HG03045 (cell line): ENCODE data around the gene IGSF8.
"Not testable (repeated sequence)": the region's sequence is repeated elsewhere in the genome, so short reads cannot be mapped to it uniquely, and the experiment has no call there.

Experiments
- ATAC-seq: cut with Tn5 transposase; IDR thresholded peaks from one replicate; pipeline ENCODE4 v1.9.1; 2021; ENCODE audit warnings: mild to moderate bottlenecking, moderate library complexity; ENCODE audit not compliant: unreplicated experiment

The IGSF8 gene

DNA sequence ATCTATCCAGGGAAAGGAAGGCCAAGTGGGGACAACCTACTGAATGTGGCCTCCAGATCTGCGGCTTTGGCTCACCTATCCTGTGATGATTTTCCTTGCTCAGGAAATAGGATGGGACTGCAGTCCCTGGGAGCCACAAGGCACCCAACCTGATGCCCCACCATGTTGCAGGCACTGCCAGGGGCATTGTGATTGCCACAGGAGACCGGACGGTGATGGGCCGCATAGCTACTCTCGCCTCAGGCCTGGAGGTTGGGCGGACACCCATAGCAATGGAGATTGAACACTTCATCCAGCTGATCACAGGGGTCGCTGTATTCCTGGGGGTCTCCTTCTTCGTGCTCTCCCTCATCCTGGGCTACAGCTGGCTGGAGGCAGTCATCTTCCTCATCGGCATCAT is 29.0 kb upstream of the IGSF8 start:
- no peak for ATAC-seq

DNA sequence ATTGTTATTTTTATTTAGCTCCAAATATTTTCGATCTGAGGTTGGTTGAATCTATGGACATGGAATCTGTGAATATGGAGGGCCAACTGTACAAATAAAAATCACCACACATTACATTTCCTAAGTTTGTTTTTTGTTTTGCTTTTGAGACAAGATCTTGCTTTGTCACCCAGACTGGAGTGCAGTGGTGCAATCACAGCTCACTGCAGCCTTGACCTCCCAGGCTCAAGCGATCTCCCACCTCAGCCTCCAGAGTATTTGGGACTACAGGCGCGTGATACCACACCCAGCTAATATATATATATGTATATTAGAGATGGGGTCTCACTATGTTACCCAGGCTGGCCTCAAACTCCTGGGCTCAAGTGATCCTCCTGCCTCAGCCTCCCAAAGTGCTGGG is 27.9 kb upstream of the IGSF8 start:
- ATAC-seq, result not testable (repeated sequence)

DNA sequence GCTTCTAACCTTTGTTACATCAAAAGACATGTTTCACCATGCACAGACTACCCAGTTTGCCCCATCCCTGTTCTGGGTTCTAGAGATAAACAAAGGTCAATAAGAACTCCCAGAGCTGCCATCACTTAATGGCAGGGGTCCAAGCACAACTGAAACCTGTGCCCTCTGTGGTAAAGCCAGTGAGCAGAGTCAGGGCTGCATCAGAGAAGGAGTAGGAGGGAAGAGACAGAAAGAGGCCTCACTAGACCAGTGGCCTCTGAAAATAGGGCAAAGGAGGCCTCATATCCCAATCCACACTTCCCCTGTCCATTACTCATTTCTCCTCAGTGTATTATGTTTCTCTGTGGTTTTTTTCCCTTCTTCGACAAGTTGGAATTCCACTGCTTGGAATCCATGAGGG is 27.3 kb upstream of the IGSF8 start:
- ATAC-seq, result no peak

DNA sequence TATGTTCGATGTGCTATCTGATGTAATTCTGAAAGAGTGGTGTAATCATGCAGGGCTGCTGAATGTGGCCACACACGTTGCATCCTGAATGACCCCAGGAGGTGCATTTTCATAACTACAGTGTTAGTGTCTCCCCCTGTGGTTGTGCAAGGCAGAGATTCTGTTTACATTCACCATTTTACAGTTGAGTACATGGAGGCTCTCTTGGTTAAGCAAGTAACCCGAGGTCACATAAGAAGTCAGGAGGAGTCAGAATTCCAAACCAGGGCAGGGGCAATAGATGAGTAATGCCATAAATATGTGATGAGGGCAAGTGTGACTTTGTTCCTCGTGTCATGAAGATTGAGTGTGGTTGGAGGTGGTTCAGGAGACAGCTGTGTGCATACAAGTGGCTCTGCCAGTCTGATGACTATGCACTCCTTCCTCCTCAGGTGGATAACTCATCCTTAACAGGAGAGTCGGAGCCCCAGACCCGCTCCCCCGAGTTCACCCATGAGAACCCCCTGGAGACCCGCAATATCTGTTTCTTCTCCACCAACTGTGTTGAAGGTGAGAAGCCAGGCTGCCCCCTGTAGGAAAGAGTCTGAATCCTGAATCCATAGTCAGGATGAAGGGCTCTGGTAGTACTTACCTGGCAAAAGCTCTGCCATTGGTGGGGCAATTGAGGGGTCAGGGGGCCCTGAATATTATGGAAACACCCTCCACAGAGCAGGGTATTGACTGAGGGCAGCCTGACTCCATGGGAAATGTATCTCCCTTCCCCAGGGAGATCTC is 26.5 kb upstream of the IGSF8 start:
- ATAC-seq, result no peak

DNA sequence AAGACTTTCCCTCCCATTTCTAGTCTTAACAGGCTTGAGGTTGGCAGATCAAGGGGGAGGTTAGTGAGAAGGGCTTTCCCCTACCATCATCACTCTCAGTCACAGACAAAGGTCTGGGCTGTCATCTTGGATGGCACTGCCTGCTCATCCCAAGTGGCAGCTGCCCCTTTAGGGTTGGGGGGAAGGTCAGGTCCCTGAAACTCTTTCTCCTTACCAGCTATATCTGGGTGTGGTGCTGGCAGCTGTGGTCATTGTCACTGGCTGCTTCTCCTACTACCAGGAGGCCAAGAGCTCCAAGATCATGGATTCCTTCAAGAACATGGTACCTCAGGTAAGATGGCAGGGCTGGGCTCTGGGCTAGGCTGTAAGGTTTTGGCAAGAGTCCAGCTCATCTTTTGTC is 25.3 kb upstream of the IGSF8 start:
- ATAC-seq, result no peak

DNA sequence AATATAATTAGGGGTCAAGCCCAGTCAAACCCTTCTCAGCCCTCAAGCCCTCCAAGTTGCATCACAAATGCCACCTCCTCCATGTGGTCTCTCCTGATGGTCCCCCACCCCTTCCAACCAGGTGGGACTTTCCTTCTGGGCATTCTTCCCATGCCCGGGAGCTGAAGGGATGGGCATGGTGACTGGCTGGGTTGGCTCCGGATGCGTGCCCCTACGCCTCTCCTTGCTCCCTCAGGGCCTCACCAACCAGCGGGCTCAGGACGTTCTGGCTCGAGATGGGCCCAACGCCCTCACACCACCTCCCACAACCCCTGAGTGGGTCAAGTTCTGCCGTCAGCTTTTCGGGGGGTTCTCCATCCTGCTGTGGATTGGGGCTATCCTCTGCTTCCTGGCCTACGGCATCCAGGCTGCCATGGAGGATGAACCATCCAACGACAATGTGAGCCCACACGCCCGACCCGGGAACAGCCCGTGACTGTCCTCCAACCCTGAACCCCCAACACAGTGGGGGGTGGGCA is 24.6 kb upstream of the IGSF8 start:
- ATAC-seq, result no peak

DNA sequence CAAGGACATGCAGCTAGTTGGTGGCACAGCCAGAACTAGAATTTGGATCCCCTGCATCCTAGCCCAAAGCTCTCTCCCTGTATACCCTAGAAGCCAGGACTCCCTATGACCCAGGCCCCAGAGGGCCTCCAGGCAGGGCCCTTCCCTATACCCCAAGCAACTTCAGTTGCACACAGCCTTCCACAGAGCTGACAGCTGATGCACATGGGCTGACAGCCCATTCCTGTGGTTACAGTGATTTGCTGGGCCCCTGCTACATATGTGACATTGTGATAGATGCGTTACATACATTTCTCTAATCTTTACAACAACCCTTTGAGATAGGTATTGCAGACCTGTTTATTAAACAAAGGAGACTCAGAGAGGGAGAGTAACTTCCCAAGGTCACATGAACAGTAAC is 23.0 kb upstream of the IGSF8 start:
- no peak for ATAC-seq

DNA sequence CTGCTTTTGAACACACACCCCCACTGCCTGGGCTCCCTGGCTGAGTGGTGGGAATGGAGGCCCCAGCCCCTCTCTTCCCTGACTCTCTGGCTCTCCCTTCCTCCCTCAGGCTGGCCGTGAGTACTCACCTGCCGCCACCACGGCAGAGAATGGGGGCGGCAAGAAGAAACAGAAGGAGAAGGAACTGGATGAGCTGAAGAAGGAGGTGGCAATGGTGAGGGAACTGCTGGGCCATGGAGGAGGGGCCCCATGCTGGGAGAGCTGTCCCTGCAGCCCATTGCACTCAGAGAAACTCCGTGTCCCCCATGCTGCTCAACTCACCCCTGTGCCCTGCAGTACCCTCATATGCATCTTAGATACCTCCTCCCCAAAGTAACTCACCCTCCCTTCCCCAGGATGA is 22.4 kb upstream of the IGSF8 start:
- ATAC-seq, result no peak

DNA sequence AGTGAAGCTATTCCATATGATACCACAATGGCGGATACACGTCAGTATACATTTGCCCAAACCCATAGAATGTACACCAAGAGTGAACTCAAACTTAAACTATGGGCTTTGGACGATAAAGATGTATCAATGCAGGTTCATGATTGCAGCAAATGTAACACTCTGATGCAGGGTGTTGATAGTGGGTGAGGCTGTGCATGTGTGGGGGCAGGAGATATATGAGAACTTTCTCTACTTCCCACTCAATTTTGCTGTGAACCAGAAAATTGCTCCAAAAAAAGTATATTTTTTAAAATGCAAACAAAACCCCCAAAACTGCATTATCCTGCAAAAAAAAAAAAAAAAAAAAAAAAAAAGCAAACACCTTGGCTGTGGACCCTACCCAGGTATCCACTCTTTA is 20.5 kb upstream of the IGSF8 start:
- no peak for ATAC-seq

DNA sequence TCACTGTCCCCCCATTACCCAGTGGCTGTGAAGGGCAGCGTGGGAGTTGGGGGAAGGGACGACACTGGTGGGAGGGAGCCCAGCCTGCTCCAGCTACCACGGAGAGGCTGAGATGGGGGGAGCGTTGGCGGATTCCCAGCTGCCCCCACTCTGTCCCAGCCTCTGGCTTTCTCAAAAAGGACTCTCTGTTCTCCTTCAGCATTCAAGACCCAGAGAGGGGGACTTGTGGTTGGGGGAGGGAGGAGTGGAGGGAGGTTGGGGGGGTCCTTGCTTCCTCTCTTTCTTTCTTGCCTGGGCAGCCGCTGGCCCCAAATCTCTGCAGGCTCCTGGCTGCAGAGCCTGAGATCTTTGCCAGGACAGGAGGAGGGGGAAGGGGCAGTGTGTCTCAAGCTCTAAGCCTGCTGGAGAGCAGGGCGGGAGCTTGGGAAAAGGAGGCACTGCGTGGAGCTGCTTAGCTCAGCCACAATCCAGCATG is 19.3 kb upstream of the IGSF8 start:
- no peak for ATAC-seq

DNA sequence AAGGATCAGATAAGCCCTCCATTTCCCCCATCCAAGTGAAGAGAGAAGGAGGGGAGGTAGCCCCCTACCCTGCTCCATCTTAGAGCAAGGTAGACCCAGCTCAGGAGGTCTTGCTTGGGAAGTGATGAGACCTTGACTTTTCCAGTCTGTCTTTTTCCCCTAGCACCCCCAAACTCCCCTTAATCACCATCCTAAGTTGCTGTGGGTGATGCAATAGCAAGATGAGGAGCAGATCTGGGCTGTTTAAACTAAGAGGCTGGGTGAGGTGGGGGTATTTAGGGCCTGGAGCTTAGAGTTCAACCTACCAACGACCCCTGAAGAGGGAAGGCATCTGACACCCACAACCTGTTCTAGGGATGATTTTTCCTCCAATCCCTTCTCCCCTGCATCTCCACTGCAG is 18.9 kb upstream of the IGSF8 start:
- no peak for ATAC-seq

DNA sequence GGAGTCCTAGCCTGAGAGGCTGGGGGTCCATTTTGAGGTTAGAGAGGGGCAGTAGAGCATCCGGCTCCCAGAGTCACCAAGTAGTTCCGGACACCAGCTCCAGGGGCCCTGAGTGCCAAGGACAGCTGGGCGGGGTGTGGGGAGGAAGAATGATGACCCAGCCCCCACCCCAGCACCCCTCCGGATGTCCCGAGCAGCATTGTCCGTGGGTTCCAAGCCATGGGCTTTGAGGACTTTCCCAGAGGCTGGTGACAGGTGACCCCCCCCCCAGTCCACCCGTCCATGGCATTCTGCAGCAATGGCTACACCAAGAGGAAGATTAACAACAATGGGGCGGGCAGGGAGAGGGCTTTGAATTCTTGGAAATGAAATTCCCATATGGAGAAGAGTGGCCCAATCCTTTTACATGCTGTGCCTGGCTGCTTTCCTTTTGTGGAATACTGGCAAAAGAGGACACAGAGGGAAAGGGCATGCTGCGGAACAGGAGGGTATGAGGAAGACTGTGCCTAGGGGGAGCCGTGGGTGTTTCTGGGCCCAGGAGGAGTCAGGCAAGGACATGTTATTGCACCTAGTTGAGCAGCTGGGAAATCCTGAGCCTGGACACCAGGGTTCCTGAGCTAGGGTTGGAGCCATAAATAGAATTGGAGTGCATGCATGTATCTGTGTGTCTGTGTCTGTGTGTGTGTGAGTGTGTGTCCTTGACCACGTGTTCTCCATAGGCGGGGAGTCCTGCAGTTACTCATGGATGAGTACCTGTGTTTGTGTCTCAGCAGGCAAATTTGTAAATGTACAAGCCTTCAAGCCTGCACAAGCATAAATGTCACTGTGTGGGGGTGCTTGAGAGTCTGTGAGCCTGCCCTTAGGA is 18.1 kb upstream of the IGSF8 start:
- no peak for ATAC-seq

DNA sequence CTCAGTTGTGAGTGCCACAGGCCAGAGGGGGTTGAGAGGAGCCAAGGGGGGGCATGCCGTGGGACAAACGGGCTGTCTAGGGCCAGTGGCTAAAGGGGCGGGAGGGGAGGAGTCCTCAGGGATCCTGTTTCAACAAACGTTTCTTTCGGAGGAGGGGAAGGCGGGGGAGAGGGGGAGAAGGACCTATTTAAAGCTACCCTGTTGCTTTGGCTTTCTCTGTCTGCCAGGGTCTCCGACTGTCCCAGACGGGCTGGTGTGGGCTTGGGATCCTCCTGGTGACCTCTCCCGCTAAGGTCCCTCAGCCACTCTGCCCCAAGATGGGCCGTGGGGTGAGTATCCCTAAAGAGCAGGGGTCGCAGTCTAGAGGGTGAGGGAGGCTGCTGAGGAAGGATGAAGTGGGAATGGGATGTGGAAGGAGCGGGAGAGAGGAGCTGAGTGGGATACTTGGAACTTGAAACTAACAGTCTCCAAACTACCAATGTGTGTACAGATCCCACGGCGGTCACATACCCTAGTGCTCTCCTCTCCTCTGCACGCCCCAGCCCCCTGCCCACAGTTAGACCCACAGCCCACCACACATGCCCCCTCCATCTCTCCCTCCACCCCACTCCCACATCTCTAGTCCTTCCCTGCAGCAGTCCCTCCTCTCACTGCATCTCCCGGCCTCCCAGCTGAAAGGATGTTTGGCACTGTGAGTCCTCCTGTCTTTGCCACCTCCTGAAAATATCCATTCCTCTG is 17.3 kb upstream of the IGSF8 start, which contains the start of gene ATP1A2:
TSS of gene ATP1A2 (plus strand) at position 215 of the 738 bp plus-strand sequence. CDS start at position 318, 103 bp downstream.
- ATAC-seq, result no peak

DNA sequence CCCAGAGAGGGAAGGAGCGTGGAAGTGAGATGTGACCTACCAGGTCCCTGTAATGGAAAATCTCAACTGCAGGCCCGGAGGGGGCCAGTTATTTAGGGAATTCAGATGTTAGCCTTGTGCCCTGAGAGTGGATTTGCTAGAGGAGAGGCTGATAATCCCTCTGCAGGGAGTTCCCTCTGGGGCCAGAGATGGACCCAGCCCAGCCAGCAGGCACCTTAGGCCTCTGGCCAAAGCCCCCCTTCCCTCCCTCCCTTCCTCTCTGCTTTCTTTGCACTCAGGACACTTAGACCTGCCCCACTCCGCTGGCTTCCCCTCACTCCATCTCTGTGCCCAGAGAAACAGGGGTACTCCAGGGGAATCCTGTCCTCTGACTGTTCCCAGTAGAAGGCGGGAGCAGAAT is 15.7 kb upstream of the IGSF8 start:
- ATAC-seq, result no peak

DNA sequence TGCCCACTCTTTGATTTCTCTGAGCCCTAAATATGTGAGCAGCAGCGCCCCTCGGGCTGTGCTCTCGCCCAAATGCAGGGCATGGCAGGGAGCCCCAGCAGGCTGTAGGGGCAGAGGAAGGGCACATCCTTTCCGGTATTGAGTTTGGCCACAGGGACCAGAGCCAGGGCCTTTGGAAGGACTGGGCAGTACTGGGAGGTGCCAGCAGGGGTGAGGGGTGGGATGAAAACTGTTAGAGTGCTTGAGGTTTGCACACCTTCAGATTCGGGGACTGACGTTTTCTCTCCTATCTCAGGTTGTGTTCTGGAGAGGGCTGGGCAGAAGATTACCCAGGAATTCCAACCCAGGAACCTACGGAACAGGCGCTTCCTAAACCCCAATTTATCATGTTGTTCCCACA is 15.0 kb upstream of the IGSF8 start:
- no peak for ATAC-seq

DNA sequence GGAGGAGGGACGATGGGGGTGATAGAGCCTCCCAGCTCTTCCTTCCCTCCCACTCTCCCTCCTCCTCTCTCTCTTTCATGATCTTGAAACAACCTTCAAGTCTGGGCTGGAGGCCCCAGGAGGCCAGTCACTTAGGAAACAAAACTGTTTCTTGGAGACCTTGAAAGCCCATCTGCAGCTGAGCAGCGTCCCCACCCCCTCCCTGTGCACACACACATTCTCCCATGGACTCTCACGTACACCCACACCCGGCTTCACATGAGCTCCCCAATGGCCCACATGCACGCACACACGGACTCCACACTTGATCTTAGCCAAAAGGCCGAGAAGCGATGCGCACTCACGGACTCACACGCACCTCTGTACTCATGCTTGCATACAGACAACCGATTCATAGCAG is 13.9 kb upstream of the IGSF8 start:
- no peak for ATAC-seq

DNA sequence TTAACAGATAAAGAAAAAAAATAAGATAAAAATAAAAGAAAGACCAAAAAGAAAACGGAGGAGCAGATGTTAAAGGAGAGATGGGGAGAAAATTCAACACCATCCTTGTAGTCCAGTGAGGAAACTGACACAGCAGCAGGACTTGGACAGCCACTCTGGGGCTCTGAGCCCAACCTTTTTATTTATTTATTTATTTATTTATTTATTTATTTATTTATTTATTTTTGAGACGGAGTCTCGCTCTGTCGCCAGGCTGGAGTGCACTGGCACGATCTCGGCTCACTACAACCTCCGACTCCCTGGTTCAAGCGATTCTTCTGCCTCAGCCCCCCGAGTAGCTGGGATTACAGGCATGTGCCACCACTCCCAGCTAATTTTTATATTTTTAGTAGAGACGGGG is 13.0 kb upstream of the IGSF8 start:
- not testable (repeated sequence) for ATAC-seq

DNA sequence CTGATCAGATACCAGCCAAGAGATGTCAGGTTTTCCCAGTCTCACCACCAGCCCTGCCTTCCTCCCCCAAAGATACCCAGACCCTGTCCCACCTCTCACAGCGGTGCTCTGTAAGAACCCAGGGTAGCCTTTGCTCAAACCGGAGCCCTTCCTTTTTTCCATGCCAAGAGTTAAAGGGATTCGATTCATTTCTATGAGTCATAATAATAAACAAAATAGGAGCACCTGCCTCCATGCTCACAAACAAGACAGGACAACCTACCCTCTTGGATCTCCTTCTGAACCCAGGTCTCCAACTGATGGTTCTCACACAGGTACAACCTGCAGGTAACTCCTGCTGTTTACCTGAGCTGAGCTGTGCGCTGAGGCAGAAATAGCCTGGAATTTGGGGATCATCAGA is 11.3 kb upstream of the IGSF8 start:
- ATAC-seq, result no peak

DNA sequence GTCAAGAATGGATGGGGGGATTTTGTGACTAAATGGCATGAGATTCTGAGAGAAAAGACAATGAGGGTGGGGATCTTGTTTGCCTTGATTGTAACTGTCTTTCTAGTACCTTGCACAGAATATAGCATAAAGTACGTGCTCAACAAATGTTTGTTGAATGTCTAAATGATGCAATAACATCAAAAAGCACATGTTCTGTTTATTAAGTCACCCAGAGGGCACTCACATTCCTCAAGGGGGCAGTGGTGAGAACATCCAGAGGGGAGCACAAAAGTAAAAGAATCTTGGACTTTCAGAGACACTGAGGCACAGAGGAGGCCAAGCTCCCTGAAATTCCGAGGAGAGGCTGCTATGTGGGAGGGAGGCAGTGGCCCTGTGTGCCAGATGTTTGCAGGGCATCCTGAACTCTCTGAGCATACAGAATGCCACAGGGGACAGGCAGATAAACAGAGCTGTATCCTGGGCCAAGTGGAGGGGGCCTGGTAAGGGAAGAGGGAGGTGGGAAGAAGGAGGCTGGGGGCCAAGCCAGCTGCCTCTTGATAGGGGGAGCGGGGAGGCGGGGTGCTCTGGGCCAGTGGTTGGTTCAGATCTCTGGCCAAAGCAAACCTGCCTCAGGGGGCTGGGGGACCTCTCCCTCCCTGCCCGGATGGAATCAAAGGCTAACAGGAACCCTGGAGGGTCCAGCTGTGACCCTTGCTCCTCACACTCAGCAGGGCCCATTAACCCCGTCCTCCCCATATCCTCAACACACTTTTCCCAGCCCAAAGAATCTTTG is 10.7 kb upstream of the IGSF8 start:
- no peak for ATAC-seq

DNA sequence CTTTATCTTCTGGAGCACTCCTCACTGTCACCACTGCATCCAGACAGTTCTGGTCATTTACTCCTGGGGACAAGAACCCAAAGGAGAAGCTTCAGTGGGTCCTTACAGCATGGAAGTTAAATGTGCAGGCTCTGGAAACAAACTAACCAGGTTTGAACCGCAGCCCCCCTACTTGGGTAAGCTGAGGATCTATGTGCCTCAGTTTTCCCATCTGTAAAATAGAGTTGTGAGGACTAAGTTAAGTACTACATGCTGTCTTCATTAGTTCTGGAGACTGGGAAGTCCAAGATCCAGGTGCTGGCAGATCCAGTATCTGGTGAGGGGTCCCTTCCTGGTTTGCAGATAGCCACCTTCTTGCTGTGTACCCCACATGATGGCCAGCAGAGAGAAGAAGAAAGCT is 9.1 kb upstream of the IGSF8 start:
- no peak for ATAC-seq
